ENCODE results near the gene GPC4.

Gene GPC4

GRCh38 chrX:133308499-133308897 is 106.8 kb downstream of the GPC4 start:
- no peak overlapping the region for H2AFZ ChIP-seq (ENCODE audit: low read length)
- H3K4me2 ChIP-seq (ENCODE audit: low read length), result no peak overlapping the region
- no peaks in the 10 kb centered on the region for H3K9me2 ChIP-seq (ENCODE audit: low read depth, low read length)
- no peaks in the 10 kb centered on the region for H3K27me3 ChIP-seq (ENCODE audit: insufficient read depth, low read length)
- no peaks in the 10 kb centered on the region for H3K9me3 ChIP-seq (ENCODE audit: low read length)
- H3K9ac ChIP-seq (ENCODE audit: low read length), result no peak overlapping the region
- no peaks in the 10 kb centered on the region for H3F3A ChIP-seq (ENCODE audit: insufficient read depth, low read length)
- no peaks in the 10 kb centered on the region for H4K20me1 ChIP-seq (ENCODE audit: insufficient read depth, low read length)
- TF ChIP-seq EZH2 (IDR thresholded peaks at IDR 0.05; ENCODE audit: borderline replicate concordance, low read length), result no peak
- no peak for TF ChIP-seq CTCF (IDR thresholded peaks at IDR 0.05; ENCODE audit: low read length)
- no peak overlapping the region for H3K4me3 ChIP-seq (ENCODE audit: low read depth, low read length, poor library complexity, severe bottlenecking)
- no peaks in the 10 kb centered on the region for H3K36me3 ChIP-seq (ENCODE audit: insufficient read depth, low read length)
- H3K27ac ChIP-seq (ENCODE audit: low read depth, low read length, poor library complexity, severe bottlenecking), result no peak overlapping the region
- no peaks in the 10 kb centered on the region for H3K4me1 ChIP-seq (ENCODE audit: insufficient read depth, low read length, severe bottlenecking)
- H3K79me2 ChIP-seq (ENCODE audit: insufficient read depth, low read length), result no peaks in the 10 kb centered on the region

GRCh38 chrX:133307637-133308498 is 107.4 kb downstream of the GPC4 start:
- Histone ChIP-seq H4K20me1 (ENCODE audit: insufficient read depth, low read length) (no peaks in the 10 kb centered on the region), H3K4me2 (ENCODE audit: low read length) (no peak overlapping the region), H3F3A (ENCODE audit: insufficient read depth, low read length) (no peaks in the 10 kb centered on the region), H3K9me3 (ENCODE audit: low read length) (no peaks in the 10 kb centered on the region), H3K9ac (ENCODE audit: low read length) (no peak overlapping the region), H3K79me2 (ENCODE audit: insufficient read depth, low read length) (no peaks in the 10 kb centered on the region), H3K4me3 (ENCODE audit: low read depth, low read length, poor library complexity, severe bottlenecking) (no peak overlapping the region), H3K27me3 (ENCODE audit: insufficient read depth, low read length) (no peaks in the 10 kb centered on the region), H3K36me3 (ENCODE audit: insufficient read depth, low read length) (no peaks in the 10 kb centered on the region), H2AFZ (ENCODE audit: low read length) (no peak overlapping the region), H3K9me2 (ENCODE audit: low read depth, low read length) (no peaks in the 10 kb centered on the region), H3K4me1 (ENCODE audit: insufficient read depth, low read length, severe bottlenecking) (no peaks in the 10 kb centered on the region), H3K27ac (ENCODE audit: low read depth, low read length, poor library complexity, severe bottlenecking) (no peak overlapping the region)
- no peak for TF ChIP-seq CTCF (IDR thresholded peaks at IDR 0.05; ENCODE audit: low read length)
- TF ChIP-seq EZH2 (IDR thresholded peaks at IDR 0.05; ENCODE audit: borderline replicate concordance, low read length), result no peak

- no peaks in the 10 kb centered on the region for H3K4me1 ChIP-seq (ENCODE audit: insufficient read depth, low read length, severe bottlenecking)
- H3K9ac ChIP-seq (ENCODE audit: low read length), result no peak overlapping the region
- no peak overlapping the region for H3K4me3 ChIP-seq (ENCODE audit: low read depth, low read length, poor library complexity, severe bottlenecking)
- TF ChIP-seq EZH2 (IDR thresholded peaks at IDR 0.05; ENCODE audit: borderline replicate concordance, low read length) (no peak), CTCF (IDR thresholded peaks at IDR 0.05; ENCODE audit: low read length) (no peak)
- H3K79me2 ChIP-seq (ENCODE audit: insufficient read depth, low read length), result no peaks in the 10 kb centered on the region
- no peak overlapping the region for H3K27ac ChIP-seq (ENCODE audit: low read depth, low read length, poor library complexity, severe bottlenecking)
- H3K9me2 ChIP-seq (ENCODE audit: low read depth, low read length), result no peaks in the 10 kb centered on the region
- H2AFZ ChIP-seq (ENCODE audit: low read length), result no peak overlapping the region
- H4K20me1 ChIP-seq (ENCODE audit: insufficient read depth, low read length), result no peaks in the 10 kb centered on the region
- H3K4me2 ChIP-seq (ENCODE audit: low read length), result no peak overlapping the region
- no peaks in the 10 kb centered on the region for H3K27me3 ChIP-seq (ENCODE audit: insufficient read depth, low read length)
- no peaks in the 10 kb centered on the region for H3K9me3 ChIP-seq (ENCODE audit: low read length)
- H3F3A ChIP-seq (ENCODE audit: insufficient read depth, low read length), result no peaks in the 10 kb centered on the region
- no peaks in the 10 kb centered on the region for H3K36me3 ChIP-seq (ENCODE audit: insufficient read depth, low read length)
Observed at GRCh38 chrX:133307094-133307493, 108.2 kb downstream of the GPC4 start.

Data from OCI-LY1 (cell line).